ENCODE data around the gene PCP4. TPM values are rescaled to one million over a fixed set of nuclear protein-coding genes. Genes with fewer than 3 reads are reported as not detected.

Gene PCP4
- total RNA-seq, 1 donor from 2014 or later = 49.3 TPM

DNA sequence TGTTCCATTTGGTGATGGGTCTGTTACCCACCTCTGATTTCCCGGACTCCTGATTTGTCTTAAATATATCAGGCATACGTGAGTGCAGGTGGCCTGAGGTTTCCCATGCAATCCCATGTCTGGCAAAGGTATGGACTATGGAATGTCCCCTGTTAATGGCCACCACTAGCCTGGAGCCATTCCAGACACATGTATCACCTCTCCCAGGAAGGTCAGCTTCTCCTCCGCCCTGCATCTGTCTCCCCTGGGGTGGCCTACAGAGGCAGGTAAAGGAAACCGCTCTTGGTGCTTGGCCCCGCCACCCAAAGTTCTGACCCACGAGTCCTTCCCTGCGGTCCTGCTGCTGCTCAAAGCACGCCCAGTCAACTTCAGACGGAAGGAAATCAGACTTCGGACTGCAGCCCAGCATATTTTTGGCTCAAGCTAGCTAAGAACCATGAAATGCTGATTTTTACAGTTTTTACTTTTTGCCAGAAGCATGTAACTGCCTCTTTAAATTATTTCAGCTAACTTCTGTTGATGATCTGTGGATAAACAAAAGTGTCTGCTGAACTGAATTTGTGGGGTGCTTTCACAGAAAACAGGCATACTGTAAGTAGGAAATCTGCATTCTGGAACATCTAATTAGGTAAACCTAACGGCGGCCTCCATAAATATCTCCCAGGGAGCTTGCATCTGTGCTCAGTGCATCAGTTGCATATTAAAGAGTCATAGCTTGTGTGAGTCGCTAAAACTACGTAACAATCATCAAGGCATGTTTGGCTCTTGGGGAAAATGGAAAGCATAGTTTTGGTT, 105.9 kb downstream of the PCP4 start:
- DNase-seq (ENCODE audit: low spot score) = no peak

DNA sequence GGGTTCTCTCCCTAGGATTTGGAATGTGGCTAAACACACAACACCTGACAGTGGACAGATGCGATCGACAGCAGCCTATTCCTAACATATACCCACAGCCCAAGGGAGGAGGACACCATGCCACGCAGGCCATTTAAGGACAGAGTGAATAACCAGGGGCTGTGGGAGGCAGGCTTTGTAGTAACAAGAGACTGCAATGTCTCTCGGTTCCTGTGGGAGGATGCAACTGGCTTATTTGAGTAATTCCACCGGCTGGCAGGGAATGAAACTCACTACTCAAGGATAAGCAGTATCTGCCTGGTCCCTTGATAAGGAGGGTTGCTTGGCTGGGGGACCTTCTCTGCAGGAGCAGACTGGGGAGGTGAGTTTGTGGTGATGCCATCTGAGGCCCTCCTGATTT, 109.6 kb downstream of the PCP4 start:
- DNase-seq (ENCODE audit: low spot score) = no peak

Other genes starting within 250 kb of the PCP4 start
- gene IGSF5, start 122.3 kb upstream of the PCP4 start, total RNA-seq = 2.0 TPM

All from ureter (tissue), 1 donor.